Measurements from ENCODE around the gene EXTL1.
A peak's percentile ranks its signal among the peaks of the same experiment; 100 is the strongest.

The EXTL1 gene

GRCh38 chr1:26025517-26025916 lies 3.9 kb downstream of the EXTL1 start:
- no peak for DNase-seq

- DNase-seq: no peak
Observed at GRCh38 chr1:26027716-26028489, 6.3 kb downstream of the EXTL1 start.

GRCh38 chr1:26028490-26028980 lies 7.0 kb downstream of the EXTL1 start:
- no peak for DNase-seq

- no peak for DNase-seq
Observed at GRCh38 chr1:26029054-26029863, 7.7 kb downstream of the EXTL1 start.

- DNase-seq: no peak
Observed at GRCh38 chr1:26029864-26030481, 8.4 kb downstream of the EXTL1 start.

GRCh38 chr1:26031196-26031595 lies 9.6 kb downstream of the EXTL1 start:
- no peak for DNase-seq

- DNase-seq: no peak
Observed at GRCh38 chr1:26031611-26032220, 10.1 kb downstream of the EXTL1 start.

- DNase-seq: no peak
Observed at GRCh38 chr1:26032656-26033357, 11.2 kb downstream of the EXTL1 start.

GRCh38 chr1:26034504-26035202 lies 13.1 kb downstream of the EXTL1 start:
- no peak for DNase-seq

- DNase-seq: peak; percentile 67
Observed at GRCh38 chr1:26035203-26035958, 13.8 kb downstream of the EXTL1 start.

GRCh38 chr1:26035959-26036755 lies 14.6 kb downstream of the EXTL1 start:
- DNase-seq: no peak

GRCh38 chr1:26036756-26037281 lies 15.2 kb downstream of the EXTL1 start:
- no peak for DNase-seq

- DNase-seq: no peak
Observed at GRCh38 chr1:26037904-26038303, 16.3 kb downstream of the EXTL1 start.

- no peak for DNase-seq
Observed at GRCh38 chr1:26038477-26038876, 16.9 kb downstream of the EXTL1 start.

- DNase-seq: no peak
Observed at GRCh38 chr1:26038904-26039303, 17.3 kb downstream of the EXTL1 start.

- no peak for DNase-seq
Observed at GRCh38 chr1:26041401-26041800, 19.8 kb downstream of the EXTL1 start.

- no peak for DNase-seq
Observed at GRCh38 chr1:26041978-26042377, 20.4 kb downstream of the EXTL1 start.

GRCh38 chr1:26043765-26044164 lies 22.2 kb downstream of the EXTL1 start:
- DNase-seq: no peak

GRCh38 chr1:26044414-26044813 lies 22.8 kb downstream of the EXTL1 start:
- DNase-seq: no peak
